GM10266 (cell line): Measurements from ENCODE around the gene CDKL2.
"Not testable (repeated sequence)": the region's sequence is repeated elsewhere in the genome, so short reads cannot be mapped to it uniquely, and the experiment has no call there.

Source experiments
- DNase-seq: peaks from one replicate; pipeline ENCODE4 v3.0.0; 2012; ENCODE audit errors: extremely low spot score
- TF ChIP-seq, protein P1 (sequence below): IDR thresholded peaks from 2 replicates; pipeline ENCODE4 v1.5.1; 2012; ENCODE audit warnings: mild to moderate bottlenecking, low read depth; ENCODE audit not compliant: control insufficient read depth, insufficient read depth; ENCODE audit errors: missing control alignments

Gene CDKL2

GRCh38 chr4:75672461-75673026 is 42.2 kb upstream of the CDKL2 start:
- TF ChIP-seq, protein P1, sequence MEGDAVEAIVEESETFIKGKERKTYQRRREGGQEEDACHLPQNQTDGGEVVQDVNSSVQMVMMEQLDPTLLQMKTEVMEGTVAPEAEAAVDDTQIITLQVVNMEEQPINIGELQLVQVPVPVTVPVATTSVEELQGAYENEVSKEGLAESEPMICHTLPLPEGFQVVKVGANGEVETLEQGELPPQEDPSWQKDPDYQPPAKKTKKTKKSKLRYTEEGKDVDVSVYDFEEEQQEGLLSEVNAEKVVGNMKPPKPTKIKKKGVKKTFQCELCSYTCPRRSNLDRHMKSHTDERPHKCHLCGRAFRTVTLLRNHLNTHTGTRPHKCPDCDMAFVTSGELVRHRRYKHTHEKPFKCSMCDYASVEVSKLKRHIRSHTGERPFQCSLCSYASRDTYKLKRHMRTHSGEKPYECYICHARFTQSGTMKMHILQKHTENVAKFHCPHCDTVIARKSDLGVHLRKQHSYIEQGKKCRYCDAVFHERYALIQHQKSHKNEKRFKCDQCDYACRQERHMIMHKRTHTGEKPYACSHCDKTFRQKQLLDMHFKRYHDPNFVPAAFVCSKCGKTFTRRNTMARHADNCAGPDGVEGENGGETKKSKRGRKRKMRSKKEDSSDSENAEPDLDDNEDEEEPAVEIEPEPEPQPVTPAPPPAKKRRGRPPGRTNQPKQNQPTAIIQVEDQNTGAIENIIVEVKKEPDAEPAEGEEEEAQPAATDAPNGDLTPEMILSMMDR = no peak
- DNase-seq = peak; percentile 45

- no peak for DNase-seq
- TF ChIP-seq, protein P1 = no peak
Observed at GRCh38 chr4:75671802-75672421, 41.6 kb upstream of the CDKL2 start.

DNA sequence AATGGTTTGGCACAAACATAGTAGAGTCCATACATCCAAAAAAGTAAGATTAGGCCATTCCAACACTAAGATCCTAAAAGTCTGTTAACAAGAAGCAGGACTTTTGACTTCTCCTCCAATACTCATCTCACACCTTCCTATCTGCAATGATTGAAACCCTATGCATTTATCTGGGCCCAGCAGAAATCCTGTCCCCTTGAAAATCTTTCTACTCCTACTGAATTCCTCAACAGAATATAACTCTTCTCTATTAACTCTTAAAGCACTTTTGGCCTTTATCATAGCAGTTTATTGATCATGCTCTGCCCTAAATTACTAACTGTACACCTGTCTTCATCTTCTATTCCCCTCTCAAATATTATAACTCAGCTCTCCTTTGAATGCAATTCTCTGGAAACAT is 38.3 kb upstream of the CDKL2 start:
- TF ChIP-seq, protein P1 = no peak
- no peak for DNase-seq

DNA sequence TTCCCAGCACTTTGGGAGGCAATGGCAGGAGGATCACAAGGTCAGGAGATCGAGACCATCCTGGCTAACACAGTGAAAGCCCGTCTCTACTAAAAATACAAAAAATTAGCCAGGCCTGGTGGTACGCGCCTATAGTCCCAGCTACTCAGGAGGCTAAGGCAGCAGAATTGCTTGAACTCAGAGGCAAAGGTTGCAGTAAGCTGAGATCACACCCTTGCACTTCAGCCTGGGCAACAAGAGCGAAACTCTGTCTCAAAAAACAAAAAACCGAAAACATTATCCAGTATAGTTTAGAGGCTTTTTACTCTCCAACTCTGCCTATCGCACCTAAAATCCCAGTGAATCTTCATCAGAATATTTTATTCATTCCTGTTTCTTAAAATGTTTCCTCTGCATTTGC is 37.3 kb upstream of the CDKL2 start:
- not testable (repeated sequence) for DNase-seq

- TF ChIP-seq, protein P1 = no peak
- no peak for DNase-seq
Observed at GRCh38 chr4:75666299-75666698, 36.0 kb upstream of the CDKL2 start.

GRCh38 chr4:75664604-75665003 is 34.3 kb upstream of the CDKL2 start:
- DNase-seq = not testable (repeated sequence)

- DNase-seq = no peak
- TF ChIP-seq, protein P1 = no peak
Observed at GRCh38 chr4:75662626-75663025, 32.3 kb upstream of the CDKL2 start.

GRCh38 chr4:75660491-75660890 is 30.2 kb upstream of the CDKL2 start:
- DNase-seq = no peak
- TF ChIP-seq, protein P1 = no peak
